ENCODE measurements around the gene NBEAL2. TPM values are rescaled to one million over a fixed set of nuclear protein-coding genes. Genes with fewer than 3 reads are reported as not detected.
A peak's percentile ranks its signal among the peaks of the same experiment; 100 is the strongest.

Gene NBEAL2
- total RNA-seq, 1 donor from 2014 or later, result 227 TPM

- no peaks in the 10 kb centered on the region for H3K27me3 ChIP-seq
- H3K27ac ChIP-seq, result peak overlapping the region; percentile 81
- no peak for DNase-seq (ENCODE audit: extremely low spot score in 2 of 2)
- H3K4me3 ChIP-seq, result no peak overlapping the region
- H3K36me3 ChIP-seq, result no peaks in the 10 kb centered on the region
- peaks cover 64% of the 10 kb centered on the region for H3K4me1 ChIP-seq
- no peak for TF ChIP-seq CTCF (IDR thresholded peaks at IDR 0.05)
- intact Hi-C loops (cut with DNase I), result no loop called here
- H3K9me3 ChIP-seq, result no peaks in the 10 kb centered on the region
Observed at GRCh38 chr3:46985588-46985987, 6.1 kb downstream of the NBEAL2 start.

- H3K27ac ChIP-seq, result peak overlapping the region; percentile 81
- TF ChIP-seq POLR2A (IDR thresholded peaks at IDR 0.05), result no peak
- no peak for TF ChIP-seq POLR2AphosphoS5 (IDR thresholded peaks at IDR 0.05; ENCODE audit: insufficient read depth in 1 of 2, low read depth in 1 of 2)
- no peak for TF ChIP-seq CTCF (IDR thresholded peaks at IDR 0.05)
- no peaks in the 10 kb centered on the region for H3K27me3 ChIP-seq
- intact Hi-C loops (cut with DNase I), result no loop called here
- no peak for DNase-seq (ENCODE audit: extremely low spot score in 2 of 2)
- H3K4me3 ChIP-seq, result no peak overlapping the region
- H3K36me3 ChIP-seq, result no peaks in the 10 kb centered on the region
- H3K9me3 ChIP-seq, result no peaks in the 10 kb centered on the region
- peaks cover 58% of the 10 kb centered on the region for H3K4me1 ChIP-seq
Observed at GRCh38 chr3:46986055-46986730, 6.7 kb downstream of the NBEAL2 start.

GRCh38 chr3:46986782-46987310, 7.4 kb downstream of the NBEAL2 start:
- peaks cover 52% of the 10 kb centered on the region for H3K4me1 ChIP-seq
- no peak for TF ChIP-seq POLR2AphosphoS5 (IDR thresholded peaks at IDR 0.05; ENCODE audit: insufficient read depth in 1 of 2, low read depth in 1 of 2)
- no peak for TF ChIP-seq CTCF (IDR thresholded peaks at IDR 0.05)
- TF ChIP-seq POLR2A (IDR thresholded peaks at IDR 0.05), result no peak
- no peak for DNase-seq (ENCODE audit: extremely low spot score in 2 of 2)
- H3K9me3 ChIP-seq, result no peaks in the 10 kb centered on the region
- intact Hi-C loops (cut with DNase I), result no loop called here
- H3K27me3 ChIP-seq, result no peaks in the 10 kb centered on the region
- no peak overlapping the region for H3K4me3 ChIP-seq
- peak overlapping the region; percentile 81 for H3K27ac ChIP-seq
- H3K36me3 ChIP-seq, result no peaks in the 10 kb centered on the region

GRCh38 chr3:46987319-46987742, 7.9 kb downstream of the NBEAL2 start:
- no peak overlapping the region for H3K4me3 ChIP-seq
- H3K27ac ChIP-seq, result peak overlapping the region; percentile 81
- H3K4me1 ChIP-seq, result peaks cover 51% of the 10 kb centered on the region
- intact Hi-C loops (cut with DNase I), result no loop called here
- H3K9me3 ChIP-seq, result no peaks in the 10 kb centered on the region
- DNase-seq (ENCODE audit: extremely low spot score in 2 of 2), result no peak
- TF ChIP-seq CTCF (IDR thresholded peaks at IDR 0.05) (no peak), POLR2A (IDR thresholded peaks at IDR 0.05) (no peak), POLR2AphosphoS5 (IDR thresholded peaks at IDR 0.05; ENCODE audit: insufficient read depth in 1 of 2, low read depth in 1 of 2) (no peak)
- H3K27me3 ChIP-seq, result no peaks in the 10 kb centered on the region
- no peaks in the 10 kb centered on the region for H3K36me3 ChIP-seq

GRCh38 chr3:46987743-46988401, 8.4 kb downstream of the NBEAL2 start:
- intact Hi-C loops (cut with DNase I), result no loop called here
- no peak overlapping the region for H3K4me3 ChIP-seq

More at GRCh38 chr3:46987743-46988401, 8.4 kb downstream of the NBEAL2 start:
- Histone ChIP-seq H3K4me1 (peaks cover 51% of the 10 kb centered on the region), H3K36me3 (no peaks in the 10 kb centered on the region), H3K9me3 (no peaks in the 10 kb centered on the region), H3K27me3 (no peaks in the 10 kb centered on the region), H3K27ac (peak overlapping the region; percentile 81)
- TF ChIP-seq POLR2AphosphoS5 (IDR thresholded peaks at IDR 0.05; ENCODE audit: insufficient read depth in 1 of 2, low read depth in 1 of 2) (peak; percentile 23 to 77), POLR2A (IDR thresholded peaks at IDR 0.05) (no peak)
- no peak for DNase-seq (ENCODE audit: extremely low spot score in 2 of 2)
